SK-N-SH (cell line): Measurements from ENCODE around the gene UST. TPM values are rescaled to one million over a fixed set of nuclear protein-coding genes. Genes with fewer than 3 reads are reported as not detected.

ENCODE experiments used
- CTCF ChIA-PET: fragments of 300-600, 350-600 bp; formaldehyde crosslinking; extraction: SDS; loops from one replicate; lab custom pipeline; 2021; lab: Yijun Ruan, JAX
- POLR2A ChIA-PET: fragments of 350-600 bp; sonication (Branson Sonifier 250); formaldehyde crosslinking; extraction: SDS; loops from one replicate; lab custom pipeline; 2020; ENCODE audit warnings: antibody characterized with exemption, inconsistent platforms; lab: Yijun Ruan, JAX
- DNase-seq: peaks from one replicate; pipeline ENCODE4 v3.0.0; 2012
- H2AFZ ChIP-seq: fragments of 200-600 bp; sonication (generic); 2 replicates; pipeline ENCODE4 v1.8.1; 2016; ENCODE audit warnings: antibody characterized with exemption, mild to moderate bottlenecking, low read depth
- H3F3A ChIP-seq: fragments of 200-600 bp; sonication (generic); replicated peaks from 2 replicates; pipeline ENCODE3; 2016; ENCODE audit warnings: antibody characterized with exemption, mild to moderate bottlenecking; ENCODE audit not compliant: insufficient read depth
- H3K27ac ChIP-seq, 2 experiments: fragments of 200-500 bp in 1 of 2; fragments of 200-600 bp in 1 of 2; sonication (Bioruptor generic) in 1 of 2; sonication (generic), shearing (Covaris generic) in 1 of 2; 2 replicates each; pipeline versions ENCODE4 v1.5.1 to v1.6.1; 2014 to 2016; ENCODE audit warnings: low read depth in 2 of 2, inconsistent platforms in 1 of 2, low read length in 1 of 2, mild to moderate bottlenecking in 1 of 2, mixed read lengths in 1 of 2
- H3K27me3 ChIP-seq: fragments of 200-600 bp; sonication (generic), shearing (Covaris generic); 2 replicates; pipeline ENCODE4 v1.6.1; 2016; ENCODE audit warnings: mixed run types; ENCODE audit not compliant: insufficient read depth
- H3K36me3 ChIP-seq, 2 experiments: fragments of 200-500 bp in 1 of 2; fragments of 200-600 bp in 1 of 2; sonication (Bioruptor generic) in 1 of 2; sonication (generic) in 1 of 2; replicated peaks in 1 of 2; 2 replicates each; pipeline versions ENCODE3 to v1.5.1; 2014 to 2016; ENCODE audit warnings: low read length in 1 of 2, mild to moderate bottlenecking in 1 of 2; ENCODE audit not compliant: insufficient read depth in 2 of 2, control insufficient read depth in 1 of 2
- H3K4me1 ChIP-seq, 2 experiments: fragments of 200-500 bp in 1 of 2; fragments of 200-600 bp in 1 of 2; sonication (Bioruptor generic) in 1 of 2; sonication (generic), shearing (Covaris generic) in 1 of 2; 2 replicates each; pipeline versions ENCODE4 v1.5.1 to v1.6.1; 2014 to 2016; ENCODE audit warnings: low read depth in 1 of 2, low read length in 1 of 2, mixed run types in 1 of 2; ENCODE audit not compliant: insufficient read depth in 2 of 2, control insufficient read depth in 1 of 2
- H3K4me2 ChIP-seq: fragments of 200-600 bp; sonication (generic), shearing (Covaris generic); 2 replicates; pipeline ENCODE4 v1.6.1; 2017; ENCODE audit warnings: mixed run types
- H3K4me3 ChIP-seq, 2 experiments: fragments of 200-500 bp in 1 of 2; fragments of 200-600 bp in 1 of 2; sonication (Bioruptor generic) in 1 of 2; sonication (generic), shearing (Covaris generic) in 1 of 2; 2 replicates each; pipeline versions ENCODE4 v1.5.1 to v1.8.1; 2014 to 2016; ENCODE audit warnings: low read depth in 2 of 2, inconsistent platforms in 1 of 2, low read length in 1 of 2, mild to moderate bottlenecking in 1 of 2, mixed read lengths in 1 of 2, moderate library complexity in 1 of 2
- H3K79me2 ChIP-seq: fragments of 200-600 bp; sonication (generic); 2 replicates; pipeline ENCODE4 v1.8.1; 2017; ENCODE audit warnings: mild to moderate bottlenecking; ENCODE audit not compliant: insufficient read depth
- H3K9ac ChIP-seq: fragments of 200-600 bp; sonication (generic); 2 replicates; pipeline ENCODE4 v1.6.1; 2017; ENCODE audit warnings: mixed run types
- H3K9me2 ChIP-seq: fragments of 200-600 bp; sonication (generic); 2 replicates; pipeline ENCODE4 v1.6.1; 2017; ENCODE audit warnings: mixed run types
- H3K9me3 ChIP-seq: fragments of 200-600 bp; sonication (generic); 2 replicates; pipeline ENCODE4 v1.6.1; 2017; ENCODE audit warnings: mixed run types, mild to moderate bottlenecking, moderate library complexity
- H4K20me1 ChIP-seq: fragments of 200-600 bp; sonication (generic); 2 replicates; pipeline ENCODE4 v1.6.1; 2017; ENCODE audit warnings: mild to moderate bottlenecking, mixed run types; ENCODE audit not compliant: insufficient read depth
- CHD2 ChIP-seq: fragments of 150-350 bp; IDR thresholded peaks from 2 replicates; pipeline ENCODE4 v1.6.1; 2018; ENCODE audit warnings: low read length; ENCODE audit not compliant: partially characterized antibody
- EP300 ChIP-seq, 2 experiments: IDR thresholded peaks; 2 replicates each; pipeline versions ENCODE4 v1.4.0 to v1.6.1; 2012; ENCODE audit warnings: borderline replicate concordance in 1 of 2, low read depth in 1 of 2, low read length in 1 of 2
- FOSL2 ChIP-seq: IDR thresholded peaks from 2 replicates; pipeline ENCODE4 v1.4.0; 2012; ENCODE audit warnings: low read depth, mild to moderate bottlenecking, moderate library complexity, borderline replicate concordance
- FOXJ3 ChIP-seq: sonication (generic); formaldehyde crosslinking; IDR thresholded peaks from 2 replicates; pipeline ENCODE4 v1.5.1; 2020; ENCODE audit warnings: mild to moderate bottlenecking, missing genetic modification reagents
- FOXM1 ChIP-seq: IDR thresholded peaks from 2 replicates; pipeline ENCODE4 v1.4.0; 2012; ENCODE audit warnings: low read depth, mild to moderate bottlenecking
- GABPA ChIP-seq: IDR thresholded peaks from 2 replicates; pipeline ENCODE4 v1.4.0; 2012; ENCODE audit warnings: low read depth, mild to moderate bottlenecking
- GATA2 ChIP-seq: sonication (generic); formaldehyde crosslinking; IDR thresholded peaks from 2 replicates; pipeline ENCODE4 v1.5.0; 2020; ENCODE audit warnings: mild to moderate bottlenecking, missing genetic modification reagents
- MEF2A ChIP-seq: IDR thresholded peaks from 2 replicates; pipeline ENCODE4 v1.4.0; 2012; ENCODE audit warnings: low read depth, borderline replicate concordance
- NFIC ChIP-seq: IDR thresholded peaks from 2 replicates; pipeline ENCODE4 v1.4.0; 2012; ENCODE audit warnings: borderline replicate concordance
- RCOR1 ChIP-seq: fragments of 150-350 bp; IDR thresholded peaks from 2 replicates; pipeline ENCODE4 v1.6.1; 2017; ENCODE audit warnings: antibody characterized with exemption, low read length
- TAF1 ChIP-seq: IDR thresholded peaks from 2 replicates; pipeline ENCODE4 v1.6.1; 2012; ENCODE audit warnings: low read depth, mild to moderate bottlenecking, low read length, moderate library complexity, borderline replicate concordance
- TCF12 ChIP-seq: IDR thresholded peaks from 2 replicates; pipeline ENCODE4 v1.4.0; 2012
- WGBS: methylation state at CpG from one replicate; pipeline ENCODE4 v1.1.6; 2017; ENCODE audit warnings: low lambda C conversion rate; 5-methylcytosine and 5-hydroxymethylcytosine counted together
- polyA plus RNA-seq, 3 experiments: library from polyadenylated mRNA; depleted of rRNA; stranded (reverse); fragments of >200 nt; gene quantifications; 2 replicates each; pipeline ENCODE4 v1.2.3, GENCODE V29; 2012
- TF ChIP-seq, protein P1 (sequence below): fragments of 200-600 bp; sonication (generic); IDR thresholded peaks from 2 replicates; pipeline ENCODE4 v1.6.1; 2017; ENCODE audit warnings: antibody characterized with exemption, mild to moderate bottlenecking, moderate library complexity
- TF ChIP-seq, protein P2 (sequence below): IDR thresholded peaks from 2 replicates; pipeline ENCODE4 v1.6.1; 2012; ENCODE audit warnings: mild to moderate bottlenecking, low read depth, low read length, moderate library complexity
- TF ChIP-seq, protein P3 (sequence below): IDR thresholded peaks from 2 replicates; pipeline ENCODE4 v1.4.0; 2012; ENCODE audit warnings: low read depth
- TF ChIP-seq, protein P4 (sequence below): IDR thresholded peaks from 2 replicates; pipeline ENCODE4; 2012
- TF ChIP-seq, protein P5 (sequence below): fragments of 150-350 bp; IDR thresholded peaks from 2 replicates; pipeline ENCODE4 v1.6.1; 2016; ENCODE audit warnings: mild to moderate bottlenecking, low read depth, low read length

The UST gene
- polyA plus RNA-seq, 1 of the 3 experiments (the other 2 are of a cell fraction): 1.7 TPM

DNA sequence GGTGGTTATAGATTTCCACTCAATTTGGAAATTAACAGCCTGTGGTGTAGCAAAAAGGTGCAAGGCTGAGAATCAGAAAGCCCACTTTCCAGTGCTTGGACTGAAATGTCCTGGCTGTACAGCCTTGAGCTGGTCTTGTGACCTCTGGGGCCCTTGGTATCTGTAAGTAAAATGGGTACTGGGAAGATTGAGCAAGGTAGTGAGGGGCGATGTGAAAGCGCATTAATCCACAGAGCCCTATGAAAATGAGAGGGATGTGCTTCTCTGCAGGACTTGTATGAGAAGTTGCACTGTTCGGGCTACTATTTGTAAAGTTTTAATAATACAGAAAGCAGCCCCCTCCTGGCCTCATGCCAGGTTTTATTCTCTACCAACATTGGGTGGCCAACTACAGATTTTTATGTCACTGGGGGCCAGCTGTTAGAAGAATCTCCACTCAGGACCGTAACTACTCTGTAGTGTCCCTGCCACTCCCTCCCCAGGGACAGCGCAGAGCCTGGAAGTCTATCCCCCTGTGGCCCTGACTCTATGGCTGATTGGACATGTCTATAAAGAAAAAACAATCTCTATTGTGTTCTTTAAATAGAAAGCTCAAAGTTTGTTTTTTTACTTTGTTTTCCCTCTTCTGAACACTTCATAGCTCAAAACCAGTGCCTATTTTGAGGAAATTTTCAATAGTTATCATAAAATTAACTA, 316.0 kb downstream of the UST start (continued):
- TF ChIP-seq, protein P1, sequence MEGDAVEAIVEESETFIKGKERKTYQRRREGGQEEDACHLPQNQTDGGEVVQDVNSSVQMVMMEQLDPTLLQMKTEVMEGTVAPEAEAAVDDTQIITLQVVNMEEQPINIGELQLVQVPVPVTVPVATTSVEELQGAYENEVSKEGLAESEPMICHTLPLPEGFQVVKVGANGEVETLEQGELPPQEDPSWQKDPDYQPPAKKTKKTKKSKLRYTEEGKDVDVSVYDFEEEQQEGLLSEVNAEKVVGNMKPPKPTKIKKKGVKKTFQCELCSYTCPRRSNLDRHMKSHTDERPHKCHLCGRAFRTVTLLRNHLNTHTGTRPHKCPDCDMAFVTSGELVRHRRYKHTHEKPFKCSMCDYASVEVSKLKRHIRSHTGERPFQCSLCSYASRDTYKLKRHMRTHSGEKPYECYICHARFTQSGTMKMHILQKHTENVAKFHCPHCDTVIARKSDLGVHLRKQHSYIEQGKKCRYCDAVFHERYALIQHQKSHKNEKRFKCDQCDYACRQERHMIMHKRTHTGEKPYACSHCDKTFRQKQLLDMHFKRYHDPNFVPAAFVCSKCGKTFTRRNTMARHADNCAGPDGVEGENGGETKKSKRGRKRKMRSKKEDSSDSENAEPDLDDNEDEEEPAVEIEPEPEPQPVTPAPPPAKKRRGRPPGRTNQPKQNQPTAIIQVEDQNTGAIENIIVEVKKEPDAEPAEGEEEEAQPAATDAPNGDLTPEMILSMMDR: no peak
- no peak for TF ChIP-seq FOSL2
- no peak for TF ChIP-seq FOXJ3 (CRISPR knock-in tag)

DNA sequence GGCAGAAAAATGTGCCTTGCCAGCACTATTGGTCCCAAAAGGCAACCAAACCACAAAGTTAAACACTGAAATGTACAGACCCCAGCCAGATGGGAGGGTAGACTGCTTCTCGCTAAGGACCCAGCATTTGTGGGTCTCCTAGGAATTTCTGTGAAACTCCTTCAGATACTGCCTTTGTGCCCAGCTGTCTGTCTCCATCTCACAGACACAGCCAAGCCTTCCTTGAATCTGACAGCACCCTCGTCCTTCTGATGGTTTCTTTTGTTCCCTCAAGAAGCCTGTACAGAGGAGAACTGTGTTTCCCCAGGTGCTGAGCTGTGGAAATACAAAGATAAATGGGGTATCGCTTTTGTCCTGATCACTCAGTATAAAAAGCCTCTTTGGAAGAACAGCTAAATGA, 316.6 kb downstream of the UST start:
- H3K9me2 ChIP-seq: no peaks in the 10 kb centered on the region
- DNase-seq: no peak
- ChIA-PET POLR2A (no interaction called here), CTCF (interaction anchor here (0.9 to 7.3 kb wide), 6 partner anchors 13 to 378 kb away, joined by 3 to 46 read pairs (median 4); no protein-coding TSS in a partner anchor)
- no peaks in the 10 kb centered on the region for H3K9me3 ChIP-seq
- no peak overlapping the region for H3K27ac ChIP-seq
- H3K9ac ChIP-seq: no peak overlapping the region
- TF ChIP-seq, protein P2, sequence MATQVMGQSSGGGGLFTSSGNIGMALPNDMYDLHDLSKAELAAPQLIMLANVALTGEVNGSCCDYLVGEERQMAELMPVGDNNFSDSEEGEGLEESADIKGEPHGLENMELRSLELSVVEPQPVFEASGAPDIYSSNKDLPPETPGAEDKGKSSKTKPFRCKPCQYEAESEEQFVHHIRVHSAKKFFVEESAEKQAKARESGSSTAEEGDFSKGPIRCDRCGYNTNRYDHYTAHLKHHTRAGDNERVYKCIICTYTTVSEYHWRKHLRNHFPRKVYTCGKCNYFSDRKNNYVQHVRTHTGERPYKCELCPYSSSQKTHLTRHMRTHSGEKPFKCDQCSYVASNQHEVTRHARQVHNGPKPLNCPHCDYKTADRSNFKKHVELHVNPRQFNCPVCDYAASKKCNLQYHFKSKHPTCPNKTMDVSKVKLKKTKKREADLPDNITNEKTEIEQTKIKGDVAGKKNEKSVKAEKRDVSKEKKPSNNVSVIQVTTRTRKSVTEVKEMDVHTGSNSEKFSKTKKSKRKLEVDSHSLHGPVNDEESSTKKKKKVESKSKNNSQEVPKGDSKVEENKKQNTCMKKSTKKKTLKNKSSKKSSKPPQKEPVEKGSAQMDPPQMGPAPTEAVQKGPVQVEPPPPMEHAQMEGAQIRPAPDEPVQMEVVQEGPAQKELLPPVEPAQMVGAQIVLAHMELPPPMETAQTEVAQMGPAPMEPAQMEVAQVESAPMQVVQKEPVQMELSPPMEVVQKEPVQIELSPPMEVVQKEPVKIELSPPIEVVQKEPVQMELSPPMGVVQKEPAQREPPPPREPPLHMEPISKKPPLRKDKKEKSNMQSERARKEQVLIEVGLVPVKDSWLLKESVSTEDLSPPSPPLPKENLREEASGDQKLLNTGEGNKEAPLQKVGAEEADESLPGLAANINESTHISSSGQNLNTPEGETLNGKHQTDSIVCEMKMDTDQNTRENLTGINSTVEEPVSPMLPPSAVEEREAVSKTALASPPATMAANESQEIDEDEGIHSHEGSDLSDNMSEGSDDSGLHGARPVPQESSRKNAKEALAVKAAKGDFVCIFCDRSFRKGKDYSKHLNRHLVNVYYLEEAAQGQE: no peak
- TF ChIP-seq, protein P3, sequence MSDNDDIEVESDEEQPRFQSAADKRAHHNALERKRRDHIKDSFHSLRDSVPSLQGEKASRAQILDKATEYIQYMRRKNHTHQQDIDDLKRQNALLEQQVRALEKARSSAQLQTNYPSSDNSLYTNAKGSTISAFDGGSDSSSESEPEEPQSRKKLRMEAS: no peak
- TF ChIP-seq GATA2: no peak
- no peak for TF ChIP-seq NFIC
- no peak for TF ChIP-seq FOXM1
- TF ChIP-seq, protein P4, sequence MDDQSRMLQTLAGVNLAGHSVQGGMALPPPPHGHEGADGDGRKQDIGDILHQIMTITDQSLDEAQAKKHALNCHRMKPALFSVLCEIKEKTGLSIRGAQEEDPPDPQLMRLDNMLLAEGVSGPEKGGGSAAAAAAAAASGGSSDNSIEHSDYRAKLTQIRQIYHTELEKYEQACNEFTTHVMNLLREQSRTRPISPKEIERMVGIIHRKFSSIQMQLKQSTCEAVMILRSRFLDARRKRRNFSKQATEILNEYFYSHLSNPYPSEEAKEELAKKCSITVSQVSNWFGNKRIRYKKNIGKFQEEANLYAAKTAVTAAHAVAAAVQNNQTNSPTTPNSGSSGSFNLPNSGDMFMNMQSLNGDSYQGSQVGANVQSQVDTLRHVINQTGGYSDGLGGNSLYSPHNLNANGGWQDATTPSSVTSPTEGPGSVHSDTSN: no peak
- TF ChIP-seq GABPA: no peak
- no peak for TF ChIP-seq EP300 (IDR thresholded peaks at IDR 0.05; ENCODE audit: borderline replicate concordance in 1 of 2, low read depth in 1 of 2, low read length in 1 of 2)
- no peak for TF ChIP-seq CHD2
- no peak for TF ChIP-seq MEF2A
- TF ChIP-seq FOXJ3 (CRISPR knock-in tag): no peak
- TF ChIP-seq RCOR1: no peak
- no peak for TF ChIP-seq TCF12
- TF ChIP-seq, protein P1: no peak
- no peak for TF ChIP-seq TAF1
- TF ChIP-seq, protein P5, sequence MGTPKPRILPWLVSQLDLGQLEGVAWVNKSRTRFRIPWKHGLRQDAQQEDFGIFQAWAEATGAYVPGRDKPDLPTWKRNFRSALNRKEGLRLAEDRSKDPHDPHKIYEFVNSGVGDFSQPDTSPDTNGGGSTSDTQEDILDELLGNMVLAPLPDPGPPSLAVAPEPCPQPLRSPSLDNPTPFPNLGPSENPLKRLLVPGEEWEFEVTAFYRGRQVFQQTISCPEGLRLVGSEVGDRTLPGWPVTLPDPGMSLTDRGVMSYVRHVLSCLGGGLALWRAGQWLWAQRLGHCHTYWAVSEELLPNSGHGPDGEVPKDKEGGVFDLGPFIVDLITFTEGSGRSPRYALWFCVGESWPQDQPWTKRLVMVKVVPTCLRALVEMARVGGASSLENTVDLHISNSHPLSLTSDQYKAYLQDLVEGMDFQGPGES: no peak
- H4K20me1 ChIP-seq: no peaks in the 10 kb centered on the region
- H3K27me3 ChIP-seq: no peaks in the 10 kb centered on the region
- no peaks in the 10 kb centered on the region for H3F3A ChIP-seq
- H3K4me2 ChIP-seq: no peak overlapping the region
- 91% methylated on average over 3 of the region's 3 CpGs for WGBS
- H2AFZ ChIP-seq: no peak overlapping the region
- peaks cover 8 to 24% of the 10 kb centered on the region in 2 experiments; a peak in 2 of 4 replicates for H3K4me1 ChIP-seq
- H3K36me3 ChIP-seq: no peaks in the 10 kb centered on the region
- no peaks in the 10 kb centered on the region for H3K79me2 ChIP-seq
- H3K4me3 ChIP-seq: no peak overlapping the region
